IPS DF 19.7 (cell line): Measurements from ENCODE around the gene SRGAP2C.
"Not testable (repeated sequence)": the region's sequence is repeated elsewhere in the genome, so short reads cannot be mapped to it uniquely, and the experiment has no call there.

Experiments
- DNase-seq: peaks from one replicate; pipeline ENCODE4 v3.0.0-alpha.2; 2013; ENCODE audit warnings: low read depth, low spot score

SRGAP2C gene

GRCh38 chr1:121418369-121419049 is 233.7 kb downstream of the SRGAP2C start:
- peak; percentile 15 for DNase-seq

GRCh38 chr1:121419050-121419615 is 234.4 kb downstream of the SRGAP2C start:
- DNase-seq, result not testable (repeated sequence)

- DNase-seq, result not testable (repeated sequence)
Measured at GRCh38 chr1:121421490-121421889, 236.7 kb downstream of the SRGAP2C start.

GRCh38 chr1:121423956-121424355 is 239.2 kb downstream of the SRGAP2C start:
- DNase-seq, result not testable (repeated sequence)

- not testable (repeated sequence) for DNase-seq
Measured at GRCh38 chr1:121433517-121433916, 248.7 kb downstream of the SRGAP2C start.

- DNase-seq, result not testable (repeated sequence)
Measured at GRCh38 chr1:121438862-121439261, 254.1 kb downstream of the SRGAP2C start.

- DNase-seq, result no peak
Measured at GRCh38 chr1:121440993-121441392, 256.2 kb downstream of the SRGAP2C start.
